SHP77 (cell line): Measurements from ENCODE around the gene VN1R5.
"Not testable (repeated sequence)": the region's sequence is repeated elsewhere in the genome, so short reads cannot be mapped to it uniquely, and the experiment has no call there.

ENCODE experiments used
- DNase-seq, 2 experiments: peaks; one replicate each; lab custom pipeline; 2025; lab: John Stamatoyannopoulos, UW

VN1R5 gene

GRCh38 chr1:247255772-247256171 is at the start of gene VN1R5:
VN1R5 (plus strand) TSS chr1:247256072.
- DNase-seq = not testable (repeated sequence)

DNA sequence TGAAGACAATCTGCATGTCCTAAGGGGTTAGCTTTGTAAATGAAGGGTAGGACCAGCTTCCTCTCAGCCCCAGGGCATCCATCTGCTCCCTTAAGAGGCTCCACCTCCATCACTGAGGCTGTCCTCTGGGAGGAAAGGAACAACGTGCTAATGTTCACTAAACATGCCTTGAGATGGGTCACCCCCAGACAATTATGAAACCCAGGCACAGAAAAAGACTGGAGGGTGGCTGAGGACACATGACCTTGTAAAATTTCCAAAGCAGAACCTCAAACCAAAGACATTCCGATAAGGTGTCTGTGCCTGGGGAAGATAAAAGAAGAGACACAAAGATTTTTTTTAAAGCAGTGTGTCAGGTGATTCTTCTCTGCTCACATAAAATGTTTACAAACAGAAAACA is 46.5 kb upstream of the VN1R5 start:
- no peak for DNase-seq

DNA sequence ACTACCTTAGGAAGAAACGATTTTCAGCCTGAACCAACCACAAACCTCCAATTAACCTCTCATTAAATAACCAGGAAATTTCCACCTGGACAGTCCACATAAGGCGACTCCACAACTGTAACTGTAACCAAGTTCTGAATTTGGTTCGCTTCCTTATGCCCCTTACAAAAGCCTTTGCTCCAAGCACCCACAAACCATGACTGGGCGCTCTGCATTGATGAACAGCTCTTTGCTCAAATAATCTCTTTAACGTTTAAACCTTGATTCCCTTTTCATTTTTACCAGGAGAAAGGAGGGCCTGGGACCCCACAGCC is 45.9 kb upstream of the VN1R5 start:
- DNase-seq = no peak

DNA sequence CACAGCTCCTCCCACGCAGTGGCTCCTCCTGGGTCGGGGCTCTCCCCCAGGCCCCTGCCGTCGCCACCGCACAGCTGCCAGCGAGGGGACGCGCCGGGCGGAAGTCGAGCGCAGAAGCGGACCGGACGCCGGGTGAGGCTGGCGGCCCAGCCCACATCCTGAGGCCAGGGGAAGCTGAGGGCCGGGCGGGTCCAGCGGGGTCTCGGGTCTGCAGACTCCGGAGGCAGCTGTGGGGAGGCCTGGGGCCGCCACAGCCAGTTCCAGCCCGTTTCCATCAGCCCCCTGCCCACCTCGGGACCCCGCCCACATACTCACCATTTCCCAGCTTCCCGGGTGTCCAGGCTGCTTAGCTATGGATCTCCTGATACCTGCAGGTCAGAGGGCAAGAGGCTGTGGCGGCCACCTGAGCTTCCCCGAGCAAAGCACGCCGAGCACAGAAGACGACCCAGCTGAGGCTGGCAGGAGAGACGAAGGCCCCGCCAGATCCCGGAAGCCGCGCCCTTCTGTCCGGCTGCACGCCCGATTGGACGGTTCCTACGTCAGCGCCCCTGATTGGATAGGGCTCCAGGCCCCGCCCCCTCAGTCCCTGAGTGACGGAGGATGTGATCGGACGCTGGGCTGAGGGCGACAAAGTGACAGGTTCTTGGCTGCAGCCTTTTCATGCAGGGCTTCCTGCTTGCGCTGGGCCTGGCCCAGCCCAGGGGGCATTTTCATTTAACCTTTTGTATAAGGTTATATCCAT is 45.3 kb upstream of the VN1R5 start:
- DNase-seq = peak; percentile 97

DNA sequence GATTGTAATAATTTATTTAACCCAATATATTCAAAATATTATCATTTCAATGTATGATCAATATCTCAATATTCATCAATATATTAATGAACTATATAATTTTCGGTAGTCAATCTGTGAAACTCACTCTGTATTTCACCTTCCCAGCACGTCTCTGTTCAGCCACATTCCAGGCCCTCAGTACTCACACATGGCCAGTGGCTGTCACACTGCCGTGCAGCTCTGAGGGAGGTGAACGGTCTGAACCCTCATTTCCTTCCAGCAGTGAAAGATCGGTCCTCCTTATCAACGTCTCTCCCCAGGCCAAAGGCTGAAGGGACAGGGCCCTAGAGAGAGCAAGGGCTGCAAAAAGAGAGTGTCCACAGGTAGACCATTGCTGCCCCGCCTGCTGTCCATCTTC is 44.5 kb upstream of the VN1R5 start:
- no peak for DNase-seq

DNA sequence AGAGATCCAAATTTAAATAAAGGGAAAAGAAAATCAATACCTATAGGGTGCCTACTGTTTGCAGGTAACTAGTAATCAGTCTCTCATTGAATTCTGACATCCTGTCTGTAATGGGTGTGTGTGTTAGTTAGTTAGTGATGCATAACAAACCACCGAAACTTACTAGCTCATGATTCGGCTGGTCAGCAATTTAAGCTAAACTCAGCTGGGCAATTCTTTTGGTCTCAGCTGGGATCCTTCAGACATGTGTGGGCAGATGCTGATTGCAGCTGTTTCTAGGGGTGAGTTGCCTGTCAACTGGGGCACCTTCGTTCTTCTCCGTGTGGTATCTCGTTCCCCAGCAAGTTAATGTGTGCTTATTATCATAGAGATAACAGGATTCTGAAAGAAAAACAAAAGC is 43.9 kb upstream of the VN1R5 start:
- DNase-seq = no peak

GRCh38 chr1:247212627-247213617 is 43.0 kb upstream of the VN1R5 start:
- DNase-seq = no peak

GRCh38 chr1:247216261-247216660 is 39.6 kb upstream of the VN1R5 start:
- no peak for DNase-seq

DNA sequence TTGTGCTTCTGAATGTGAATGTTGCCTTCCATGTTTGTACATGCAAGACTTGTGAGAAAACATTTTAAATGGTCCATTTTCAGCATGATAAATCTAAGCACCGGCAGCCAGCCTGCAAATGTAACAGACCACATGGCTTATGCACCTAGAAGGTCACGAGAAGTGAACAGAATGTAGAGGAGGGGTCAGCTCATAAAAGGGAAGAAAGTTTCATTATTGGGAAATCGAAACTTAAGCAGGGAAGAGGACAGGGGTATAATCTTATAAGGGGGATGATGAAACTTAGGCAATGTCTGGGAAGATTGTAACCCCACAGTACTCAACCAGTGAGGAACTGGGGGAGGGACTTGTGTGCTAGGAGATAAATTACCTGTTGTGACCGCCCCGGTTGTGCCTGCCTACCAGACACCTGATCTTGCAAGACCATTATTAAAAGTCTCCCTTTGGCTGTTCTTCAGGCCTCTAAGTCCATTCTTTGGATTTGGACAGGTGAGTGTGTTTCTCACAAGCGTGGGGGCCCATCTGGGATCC is 37.7 kb upstream of the VN1R5 start:
- no peak for DNase-seq

DNA sequence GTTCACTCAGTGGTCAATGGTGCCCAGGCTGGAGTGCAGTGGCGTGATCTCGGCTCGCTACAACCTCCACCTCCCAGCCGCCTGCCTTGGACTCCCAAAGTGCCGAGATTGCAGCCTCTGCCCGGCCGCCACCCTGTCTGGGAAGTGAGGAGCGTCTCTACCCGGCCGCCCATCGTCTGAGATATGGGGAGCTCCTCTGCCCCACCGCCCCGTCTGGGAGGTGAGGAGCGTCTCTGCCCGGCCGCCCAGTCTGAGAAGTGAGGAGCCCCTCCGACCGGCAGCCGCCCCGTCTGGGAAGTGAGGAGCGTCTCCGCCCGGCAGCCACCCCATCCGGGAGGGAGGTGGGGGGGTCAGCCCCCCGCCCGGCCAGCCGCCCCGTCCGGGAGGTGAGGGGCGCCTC is 35.6 kb upstream of the VN1R5 start:
- DNase-seq = not testable (repeated sequence)

- DNase-seq = no peak
These were observed 33.0 kb upstream of the VN1R5 start for GRCh38 chr1:247222840-247223239.

DNA sequence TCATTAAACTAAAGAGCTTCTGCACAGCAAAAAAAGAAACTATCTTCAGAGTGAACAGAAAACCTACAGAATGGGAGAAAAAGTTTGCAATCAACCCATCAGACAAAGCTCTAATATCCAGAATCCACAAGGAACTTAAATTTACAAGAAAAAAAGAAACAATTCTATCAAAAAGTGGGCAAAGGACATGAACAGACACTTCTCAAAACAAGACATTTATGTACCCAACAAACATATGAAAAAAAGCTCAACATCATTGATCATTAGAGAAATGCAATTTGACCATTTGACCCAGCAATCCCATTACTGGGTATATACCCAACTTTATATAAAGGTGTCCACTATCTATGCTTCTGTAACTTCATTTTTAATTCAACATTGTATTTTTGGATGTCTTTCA is 31.1 kb upstream of the VN1R5 start:
- no peak for DNase-seq

DNA sequence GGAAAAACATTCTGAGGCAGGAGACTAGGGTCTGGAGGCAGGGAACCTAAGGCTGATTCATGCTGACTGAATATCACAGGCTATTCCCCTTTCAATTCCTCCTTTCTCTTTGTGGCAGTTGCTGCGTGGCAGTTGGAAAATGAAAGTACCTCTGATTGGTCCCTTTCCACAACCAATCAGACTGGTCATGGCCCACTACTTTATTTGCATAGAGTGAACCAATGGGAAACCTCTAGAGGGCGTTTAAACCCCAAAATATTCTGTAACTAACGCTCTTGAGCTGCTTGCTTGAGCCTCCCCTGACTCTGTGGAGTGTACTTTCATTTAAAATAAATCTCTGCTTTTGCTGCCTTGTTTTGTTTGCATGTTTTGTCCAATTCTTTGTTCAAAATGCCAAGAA is 27.7 kb upstream of the VN1R5 start:
- no peak for DNase-seq

- DNase-seq = no peak
These were observed 14.2 kb upstream of the VN1R5 start for GRCh38 chr1:247241691-247242090.

- no peak for DNase-seq
These were observed 12.2 kb upstream of the VN1R5 start for GRCh38 chr1:247243524-247244137.

DNA sequence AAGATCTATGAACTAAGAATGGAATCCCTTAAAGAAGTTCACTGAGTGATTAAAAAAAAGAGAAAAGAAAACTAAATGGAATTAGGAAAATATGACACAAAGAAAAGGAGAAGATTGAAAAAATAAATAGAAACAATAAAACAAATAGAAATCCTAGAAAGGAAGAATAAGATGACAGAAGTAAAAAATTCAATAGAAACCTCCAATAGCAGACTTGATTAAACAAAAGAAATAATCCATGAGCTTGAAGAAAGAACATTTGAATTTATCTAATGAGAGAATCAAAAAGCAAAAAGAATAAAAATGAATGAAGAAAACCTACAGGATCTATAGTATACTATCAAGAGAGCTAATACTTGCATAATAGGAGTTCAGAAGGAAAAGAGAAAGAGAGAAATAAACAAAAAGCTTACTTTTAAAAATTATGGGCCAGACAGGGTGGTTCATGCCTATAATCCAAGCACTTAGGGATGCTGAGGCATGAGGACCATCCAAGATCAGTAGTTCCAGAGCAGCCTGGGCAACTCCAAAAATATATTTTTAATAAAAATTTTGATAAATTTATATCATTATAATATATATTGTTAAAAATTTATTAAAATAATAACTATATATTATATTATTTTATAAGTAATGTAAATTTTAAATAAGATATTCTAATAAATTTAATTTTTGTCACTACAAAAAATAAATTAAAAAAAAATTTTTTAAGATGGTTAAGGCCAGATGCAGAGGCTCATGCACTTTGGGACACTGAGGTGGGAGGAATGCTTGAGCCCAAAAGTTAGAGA is 9.4 kb upstream of the VN1R5 start:
- no peak for DNase-seq

DNA sequence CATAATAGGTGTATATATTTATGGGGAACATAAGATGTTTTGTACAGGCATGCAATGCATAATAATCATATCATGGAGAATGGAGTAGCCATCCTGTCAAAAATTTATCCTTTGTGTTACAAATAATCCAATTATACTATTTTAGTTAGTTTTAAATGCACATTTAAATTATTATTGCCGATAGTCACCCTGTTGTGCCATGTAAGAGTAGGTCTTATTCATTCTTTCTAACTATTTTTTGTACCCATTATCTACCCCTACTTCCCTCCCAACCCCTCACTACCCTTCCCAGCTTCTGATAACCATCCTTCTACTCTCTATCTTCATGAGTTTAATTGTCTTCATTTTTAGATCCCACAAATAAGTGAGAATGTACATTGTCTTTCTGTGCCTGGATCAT is 8.3 kb upstream of the VN1R5 start:
- DNase-seq = no peak

DNA sequence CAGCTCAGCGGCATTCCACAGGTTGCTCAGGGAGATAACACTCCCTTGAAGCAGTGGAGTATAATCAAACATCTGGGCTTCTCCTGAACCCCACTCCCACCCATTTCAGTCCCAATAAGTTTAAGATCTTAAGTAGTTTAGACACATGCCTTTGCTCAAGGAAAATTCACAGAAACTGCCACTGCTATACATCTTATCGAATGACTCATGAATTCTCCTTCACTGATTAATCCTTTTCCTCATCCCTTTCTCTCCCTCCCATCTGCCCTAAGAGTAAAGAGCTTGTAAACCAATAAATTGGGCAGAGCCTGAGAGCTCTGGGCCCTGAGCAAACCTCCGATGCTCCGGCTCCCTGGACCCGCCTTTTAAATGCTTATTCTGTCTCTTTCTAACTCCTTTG is 10.2 kb downstream of the VN1R5 start:
- DNase-seq = no peak

- no peak for DNase-seq
These were observed 12.6 kb downstream of the VN1R5 start for GRCh38 chr1:247268390-247269045.

GRCh38 chr1:247269133-247269532 is 13.3 kb downstream of the VN1R5 start:
- DNase-seq = no peak

DNA sequence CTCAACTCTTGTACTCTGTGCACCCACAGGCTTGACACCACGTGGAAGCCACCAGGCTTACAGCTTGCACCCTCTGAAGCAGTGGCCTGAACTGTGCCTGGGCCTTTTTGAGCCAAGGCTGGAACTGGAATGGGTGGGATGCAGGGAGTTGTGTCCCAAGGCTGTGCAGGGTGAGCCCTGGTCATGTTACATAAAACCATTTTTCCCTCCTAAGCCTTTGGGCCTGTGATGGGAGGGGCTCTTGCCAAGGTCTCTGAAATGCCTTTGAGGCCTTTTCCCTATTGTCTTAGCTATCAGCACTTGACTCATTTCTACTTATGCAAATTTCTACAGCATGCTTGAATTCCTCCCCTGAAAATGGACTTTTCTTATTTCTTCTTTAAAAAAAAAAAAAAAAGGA is 14.1 kb downstream of the VN1R5 start:
- DNase-seq = no peak
